Measurements from ENCODE around the gene PANX2.

PANX2 gene

GRCh38 chr22:50178871-50179869 is 8.6 kb downstream of the PANX2 start:
- TF ChIP-seq, protein P1, sequence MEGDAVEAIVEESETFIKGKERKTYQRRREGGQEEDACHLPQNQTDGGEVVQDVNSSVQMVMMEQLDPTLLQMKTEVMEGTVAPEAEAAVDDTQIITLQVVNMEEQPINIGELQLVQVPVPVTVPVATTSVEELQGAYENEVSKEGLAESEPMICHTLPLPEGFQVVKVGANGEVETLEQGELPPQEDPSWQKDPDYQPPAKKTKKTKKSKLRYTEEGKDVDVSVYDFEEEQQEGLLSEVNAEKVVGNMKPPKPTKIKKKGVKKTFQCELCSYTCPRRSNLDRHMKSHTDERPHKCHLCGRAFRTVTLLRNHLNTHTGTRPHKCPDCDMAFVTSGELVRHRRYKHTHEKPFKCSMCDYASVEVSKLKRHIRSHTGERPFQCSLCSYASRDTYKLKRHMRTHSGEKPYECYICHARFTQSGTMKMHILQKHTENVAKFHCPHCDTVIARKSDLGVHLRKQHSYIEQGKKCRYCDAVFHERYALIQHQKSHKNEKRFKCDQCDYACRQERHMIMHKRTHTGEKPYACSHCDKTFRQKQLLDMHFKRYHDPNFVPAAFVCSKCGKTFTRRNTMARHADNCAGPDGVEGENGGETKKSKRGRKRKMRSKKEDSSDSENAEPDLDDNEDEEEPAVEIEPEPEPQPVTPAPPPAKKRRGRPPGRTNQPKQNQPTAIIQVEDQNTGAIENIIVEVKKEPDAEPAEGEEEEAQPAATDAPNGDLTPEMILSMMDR (conservative IDR thresholded peaks at IDR 0.05; ENCODE audit: low read depth, low read length), result no peak
- no peak overlapping the region for H3K4me3 ChIP-seq (ENCODE audit: low read depth, low read length)
- no peak for DNase-seq (ENCODE audit: low read depth)

DNA sequence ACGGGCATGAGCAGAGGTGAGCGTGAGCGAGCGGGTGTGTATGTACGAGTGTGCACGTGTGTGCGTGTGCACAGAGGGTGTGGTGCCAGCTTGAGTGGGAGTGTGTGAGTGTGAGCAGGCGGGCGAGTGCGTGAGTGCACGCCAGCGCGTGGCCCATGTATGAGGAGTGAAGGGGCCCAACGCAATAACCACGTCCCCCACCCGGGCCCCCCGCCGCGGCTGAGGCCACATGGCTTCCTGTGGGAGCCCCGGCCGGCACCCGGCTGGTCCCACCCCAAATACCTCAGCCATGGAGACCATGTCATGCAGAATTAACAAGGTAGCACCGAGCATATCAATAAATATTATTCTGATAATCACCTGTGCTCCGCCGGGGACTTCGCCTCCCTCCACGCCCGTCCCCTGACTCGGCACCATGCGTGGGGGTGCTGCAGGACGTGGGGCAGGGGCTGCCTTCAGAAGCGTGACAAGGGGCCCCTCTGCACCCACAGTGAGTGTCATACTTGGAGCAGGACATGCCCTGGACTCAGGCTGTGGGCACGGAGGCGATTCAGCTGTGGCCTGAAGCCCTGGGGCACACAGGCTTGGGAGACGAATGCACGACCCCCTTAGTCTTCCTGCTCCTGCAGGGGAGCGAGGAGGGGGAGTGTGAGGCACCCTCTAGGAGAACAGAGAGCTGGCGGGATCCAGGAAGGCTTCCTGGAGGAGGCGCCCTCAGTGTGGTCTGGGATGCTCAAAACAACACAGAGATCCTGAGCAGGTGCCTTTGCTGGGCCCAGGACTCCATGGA is 9.6 kb downstream of the PANX2 start:
- TF ChIP-seq, protein P1 (conservative IDR thresholded peaks at IDR 0.05; ENCODE audit: low read depth, low read length), result no peak
- DNase-seq (ENCODE audit: low read depth), result no peak
- H3K4me3 ChIP-seq (ENCODE audit: low read depth, low read length), result no peak overlapping the region

DNA sequence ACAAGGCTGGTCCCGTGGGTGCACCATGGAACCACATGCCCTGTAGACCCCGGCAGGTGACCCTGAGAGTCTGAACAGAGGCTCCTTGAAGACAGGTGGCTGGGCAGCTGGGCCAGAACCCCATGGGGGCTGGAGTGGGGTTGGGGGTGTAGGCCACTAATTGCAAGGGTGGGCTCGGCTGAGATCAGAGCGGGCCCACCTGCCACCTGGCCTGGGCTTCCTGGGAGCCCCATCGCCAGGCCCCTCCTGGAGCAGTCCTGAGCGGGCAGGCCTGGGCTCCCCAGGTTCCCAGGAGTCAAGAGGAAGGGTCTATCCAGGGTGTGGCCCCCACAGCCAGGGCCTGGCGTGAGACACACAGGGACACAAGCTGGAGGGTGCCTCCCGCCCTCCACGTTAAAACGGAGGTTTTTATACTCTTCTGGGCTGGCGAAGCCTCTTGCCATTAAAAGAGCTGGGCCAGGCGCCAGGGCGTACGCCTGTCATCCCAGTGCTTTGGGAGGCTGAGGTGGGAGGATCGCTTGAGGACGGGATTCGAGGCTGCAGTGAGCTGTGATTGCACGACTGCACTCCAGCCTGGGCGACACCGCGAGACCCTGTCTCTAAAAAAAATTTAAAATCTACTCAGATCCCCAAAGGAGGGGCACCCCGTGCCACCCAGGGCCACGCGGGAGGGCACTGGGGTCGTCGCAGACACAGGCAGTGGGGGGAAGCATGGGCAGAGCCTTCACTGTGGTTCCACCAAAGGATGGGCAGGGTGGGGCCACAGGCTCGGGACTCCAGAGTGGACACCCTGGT is 10.4 kb downstream of the PANX2 start:
- H3K4me3 ChIP-seq (ENCODE audit: low read depth, low read length), result no peak overlapping the region
- TF ChIP-seq, protein P1 (conservative IDR thresholded peaks at IDR 0.05; ENCODE audit: low read depth, low read length), result no peak
- no peak for DNase-seq (ENCODE audit: low read depth)

GRCh38 chr22:50182176-50183081 is 11.9 kb downstream of the PANX2 start:
- TF ChIP-seq, protein P1 (conservative IDR thresholded peaks at IDR 0.05; ENCODE audit: low read depth, low read length), result no peak
- no peak for DNase-seq (ENCODE audit: low read depth)
- H3K4me3 ChIP-seq (ENCODE audit: low read depth, low read length), result no peak overlapping the region

DNA sequence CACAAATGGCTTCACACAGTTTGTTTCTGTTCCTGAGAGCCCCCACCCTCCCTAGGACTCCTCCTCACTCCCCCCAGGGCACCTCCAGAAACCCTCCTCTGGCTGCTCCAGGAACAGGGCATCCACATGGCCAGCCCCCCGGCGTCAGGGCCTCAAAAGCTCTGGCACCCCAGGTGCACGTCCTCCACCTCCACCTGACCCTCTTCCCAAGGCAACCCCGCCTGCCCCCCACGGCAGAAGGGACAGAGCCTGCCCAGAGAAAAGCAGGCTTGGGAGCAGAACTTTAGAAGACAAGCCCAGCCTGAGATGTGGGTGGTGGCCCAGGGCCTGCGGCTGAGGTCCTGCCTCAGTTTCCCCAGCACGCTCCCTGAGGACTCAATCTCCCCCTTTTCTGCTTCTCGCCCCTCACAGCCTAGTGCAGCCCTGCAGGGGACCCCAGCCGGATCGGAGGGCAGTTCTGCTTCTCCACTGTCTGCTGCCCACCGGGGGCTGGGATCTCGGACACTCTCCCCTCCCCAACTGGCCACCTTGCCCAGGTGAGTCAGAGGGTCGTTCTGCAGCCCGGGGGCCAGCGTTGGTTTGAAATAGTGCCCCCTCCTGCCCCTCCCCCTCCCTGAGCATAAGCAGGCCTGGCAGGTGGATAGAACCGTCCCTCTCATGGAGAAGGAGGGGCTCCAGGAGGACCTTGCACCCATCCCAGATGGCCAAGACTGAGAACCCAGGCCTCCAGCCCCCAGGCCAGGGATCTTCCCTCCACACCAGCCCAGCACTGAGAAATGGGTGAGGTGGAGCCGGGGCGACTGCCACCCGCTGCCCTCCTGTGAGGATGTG is 12.8 kb downstream of the PANX2 start:
- DNase-seq (ENCODE audit: low read depth), result no peak
- H3K4me3 ChIP-seq (ENCODE audit: low read depth, low read length), result no peak overlapping the region
- TF ChIP-seq, protein P1 (conservative IDR thresholded peaks at IDR 0.05; ENCODE audit: low read depth, low read length), result no peak

Measured in choroid plexus epithelial cell (primary cell).